Transverse colon (tissue), 4 donors: ENCODE data around the gene HTRA1. TPM values are rescaled to one million over a fixed set of nuclear protein-coding genes. Genes with fewer than 3 reads are reported as not detected.

ENCODE experiments used
- DNase-seq: peaks from one replicate; pipeline ENCODE4 v3.0.0-alpha.2; 2019
- H3K27ac ChIP-seq, 4 donors: fragments of 200-600 bp; sonication (generic); 2 replicates each; pipeline ENCODE4 v1.5.1; 2016 to 2018; ENCODE audit warnings: inconsistent platforms in 4 of 4
- H3K27me3 ChIP-seq: fragments of 200-600 bp; sonication (generic); 2 replicates; pipeline ENCODE4 v1.5.1; 2017; ENCODE audit warnings: inconsistent platforms
- H3K36me3 ChIP-seq, 4 donors: fragments of 200-600 bp; sonication (generic); 2 replicates each; pipeline ENCODE4 v1.5.1; 2017 to 2019; ENCODE audit warnings: inconsistent platforms in 4 of 4
- H3K4me1 ChIP-seq, 4 donors: fragments of 200-600 bp; sonication (generic); 2 replicates each; pipeline ENCODE4 v1.5.1; 2017 to 2020; ENCODE audit warnings: inconsistent platforms in 4 of 4
- H3K4me3 ChIP-seq, 4 donors: fragments of 200-600 bp; sonication (generic); 1 replicate in 1 of 4; 2 replicates in 3 of 4; pipeline versions ENCODE4 v1.5.1 to v1.6.1; 2017 to 2019; ENCODE audit warnings: inconsistent platforms in 4 of 4
- H3K9me3 ChIP-seq, 2 donors: fragments of 200-600 bp; sonication (generic); 2 replicates each; pipeline ENCODE4 v1.5.1; 2017 to 2019; ENCODE audit warnings: inconsistent platforms in 2 of 2
- CTCF ChIP-seq, 5 experiments: fragments of 200-600 bp in 3 of 5; fragments of 450-650 bp in 2 of 5; sonication (generic) in 3 of 5; IDR thresholded peaks; 1 replicate in 2 of 5; 2 replicates in 3 of 5; pipeline ENCODE4 v1.5.1; 2016 to 2017; ENCODE audit warnings: antibody characterized with exemption in 5 of 5, inconsistent platforms in 3 of 5, mild to moderate bottlenecking in 2 of 5, moderate library complexity in 1 of 5
- EP300 ChIP-seq: sonication (generic); formaldehyde crosslinking; IDR thresholded peaks from one replicate; pipeline ENCODE4 v1.6.1; 2017; ENCODE audit warnings: antibody characterized with exemption, low read depth
- POLR2A ChIP-seq: fragments of 450-650 bp; IDR thresholded peaks from one replicate; pipeline ENCODE4 v1.6.1; 2016; ENCODE audit warnings: antibody characterized with exemption, mild to moderate bottlenecking, moderate library complexity
- POLR2AphosphoS5 ChIP-seq, 3 donors: sonication (generic); formaldehyde crosslinking; IDR thresholded peaks; one replicate each; pipeline ENCODE4 v1.6.1; 2016; ENCODE audit warnings: antibody characterized with exemption in 3 of 3
- WGBS, 2 donors: methylation state at CpG; one replicate each; pipeline ENCODE4 v1.1.5; 2018; ENCODE audit warnings: low coverage in 1 of 2; 5-methylcytosine and 5-hydroxymethylcytosine counted together
- in situ Hi-C, 4 donors: fragments of 200-750 bp; cut with MboI; loops; one replicate each; pipeline versions ENCODE4 v1.15.0 to v1.15.1; 2017; ENCODE audit warnings: low sequenced_read_pairs in 3 of 4, low pct_ligation_motif_present in 1 of 4, low pct_unique_long_range_greater_than_20kb in 1 of 4
- intact Hi-C: fragments of 100-400 bp; cut with DNase I; formaldehyde crosslinking; loops from one replicate; pipeline ENCODE4 v1.15.1; 2023; ENCODE audit warnings: low total_unique reads
- total RNA-seq, 4 donors: library from RNA; depleted of rRNA; stranded (reverse); fragments of >200 nt; gene quantifications; one replicate each; pipeline ENCODE4 v1.1.0, GENCODE V29; 2016

Gene HTRA1
- total RNA-seq, 4 donors from 2014 or later = 7.9 to 103 (median 31.2) TPM

- in situ Hi-C loops (no loop called here), intact Hi-C loops (no loop called here)
- H3K27me3 ChIP-seq = no peaks in the 10 kb centered on the region
- H3K4me1 ChIP-seq = no peaks in the 10 kb centered on the region
- no peak overlapping the region for H3K27ac ChIP-seq
- DNase-seq = no peak
- H3K4me3 ChIP-seq = no peak overlapping the region
- 69% methylated on average over 3 of the region's 3 CpGs; no CpG with 5 or more reads in 1 of the 2 donors for WGBS, 2 donors
- no peaks in the 10 kb centered on the region for H3K9me3 ChIP-seq
- no peaks in the 10 kb centered on the region for H3K36me3 ChIP-seq
- TF ChIP-seq CTCF (IDR thresholded peaks at IDR 0.05) = no peak
- no peak for TF ChIP-seq EP300
- TF ChIP-seq POLR2A = no peak
- no peak for TF ChIP-seq POLR2AphosphoS5 (IDR thresholded peaks at IDR 0.05)
These were observed 49.4 kb downstream of the HTRA1 start for GRCh38 chr10:122510736-122511135.

- WGBS, 2 donors = 79 to 94% methylated on average over 3 to 4 of the region's 4 CpGs
These were observed 51.7 kb downstream of the HTRA1 start for GRCh38 chr10:122513053-122513452.

GRCh38 chr10:122514045-122514840 lies 52.9 kb downstream of the HTRA1 start:
- H3K27ac ChIP-seq = no peak overlapping the region
- in situ Hi-C loops = no loop called here
- H3K4me3 ChIP-seq = no peak overlapping the region
- no peak for DNase-seq
- WGBS, 2 donors = 90 to 93% methylated on average over 5 to 22 of the region's 22 CpGs
- intact Hi-C loops = no loop called here
- no peak for TF ChIP-seq POLR2A
- TF ChIP-seq POLR2AphosphoS5 (IDR thresholded peaks at IDR 0.05) = no peak
- TF ChIP-seq EP300 = no peak
- no peak for TF ChIP-seq CTCF (IDR thresholded peaks at IDR 0.05)
- no peaks in the 10 kb centered on the region for H3K27me3 ChIP-seq
- no peaks in the 10 kb centered on the region for H3K36me3 ChIP-seq
- no peaks in the 10 kb centered on the region for H3K9me3 ChIP-seq
- no peaks in the 10 kb centered on the region for H3K4me1 ChIP-seq

More at GRCh38 chr10:122513053-122513452, 51.7 kb downstream of the HTRA1 start:
- Histone ChIP-seq H3K36me3 (no peaks in the 10 kb centered on the region), H3K4me1 (no peaks in the 10 kb centered on the region), H3K9me3 (no peaks in the 10 kb centered on the region), H3K4me3 (no peak overlapping the region), H3K27ac (no peak overlapping the region), H3K27me3 (no peaks in the 10 kb centered on the region)
- TF ChIP-seq POLR2A (no peak), EP300 (no peak), POLR2AphosphoS5 (IDR thresholded peaks at IDR 0.05) (no peak), CTCF (IDR thresholded peaks at IDR 0.05) (no peak)
- intact Hi-C loops = no loop called here
- in situ Hi-C loops = no loop called here
- no peak for DNase-seq

- Histone ChIP-seq H3K27me3 (no peaks in the 10 kb centered on the region), H3K9me3 (no peaks in the 10 kb centered on the region), H3K4me1 (no peaks in the 10 kb centered on the region), H3K27ac (no peak overlapping the region), H3K36me3 (no peaks in the 10 kb centered on the region), H3K4me3 (no peak overlapping the region)
- in situ Hi-C loops (no loop called here), intact Hi-C loops (no loop called here)
- no peak for TF ChIP-seq EP300
- TF ChIP-seq POLR2AphosphoS5 (IDR thresholded peaks at IDR 0.05) = no peak
- no peak for TF ChIP-seq POLR2A
- TF ChIP-seq CTCF (IDR thresholded peaks at IDR 0.05) = no peak
- DNase-seq = no peak
- 83% methylated on average over 5 of the region's 5 CpGs; no CpG with 5 or more reads in 1 of the 2 donors for WGBS, 2 donors
These were observed 53.7 kb downstream of the HTRA1 start for GRCh38 chr10:122515022-122515424.
